A549 (cell line): ENCODE measurements around the gene SMIM29.

Experiments
- CTCF ChIP-seq: fragments of >200 bp; sonication (Bioruptor Twin); formaldehyde crosslinking; IDR thresholded peaks from 3 replicates; pipeline ENCODE4 v1.5.1; 2016
- ESRRA ChIP-seq: fragments of 150-350 bp; IDR thresholded peaks from 2 replicates; pipeline ENCODE4 v1.6.1; 2014; ENCODE audit warnings: mild to moderate bottlenecking, low read length, borderline replicate concordance
- POLR2A ChIP-seq: IDR thresholded peaks from 2 replicates; pipeline ENCODE4 v1.6.1; 2012; ENCODE audit warnings: mild to moderate bottlenecking, low read length
- POLR2AphosphoS2 ChIP-seq: conservative IDR thresholded peaks from 2 replicates; pipeline ENCODE4 v1.6.1; 2012; ENCODE audit warnings: low read length, improper control_type of control experiment, inconsistent platforms
- RNF2 ChIP-seq: fragments of 200-600 bp; sonication (generic); IDR thresholded peaks from 2 replicates; pipeline ENCODE4 v1.6.1; 2016; ENCODE audit warnings: low read depth, mild to moderate bottlenecking, antibody characterized with exemption, moderate library complexity, borderline replicate concordance
- SMC3 ChIP-seq: fragments of >200 bp; sonication (Bioruptor Twin); formaldehyde crosslinking; IDR thresholded peaks from 3 replicates; pipeline ENCODE4 v1.6.1; 2018; ENCODE audit warnings: inconsistent platforms

DNA sequence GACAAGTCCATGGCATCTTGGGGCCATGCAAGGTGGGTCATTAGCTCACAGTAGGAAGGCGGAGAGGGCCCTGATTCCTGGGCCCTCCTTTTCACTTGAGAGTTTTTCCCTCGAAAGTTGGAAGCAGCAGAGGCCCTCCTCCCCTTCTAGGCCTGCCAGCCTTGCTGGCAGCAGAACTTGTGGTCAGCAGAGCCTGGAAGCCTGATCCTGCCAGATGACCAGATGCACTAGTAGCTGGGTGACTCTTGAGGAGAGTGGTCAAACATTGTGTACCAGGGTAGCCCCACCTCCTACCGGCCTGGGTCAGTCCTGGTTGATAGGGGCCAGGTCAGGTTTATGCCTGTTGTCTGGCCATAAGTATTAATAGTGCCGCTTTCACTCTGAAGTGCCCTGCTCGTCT lies 15.9 kb downstream of the SMIM29 start:
- TF ChIP-seq RNF2 (no peak), POLR2A (no peak), ESRRA (no peak), CTCF (no peak), POLR2AphosphoS2 (no peak), SMC3 (no peak)
